Measurements from ENCODE around the gene IFRD1.

Gene IFRD1

DNA sequence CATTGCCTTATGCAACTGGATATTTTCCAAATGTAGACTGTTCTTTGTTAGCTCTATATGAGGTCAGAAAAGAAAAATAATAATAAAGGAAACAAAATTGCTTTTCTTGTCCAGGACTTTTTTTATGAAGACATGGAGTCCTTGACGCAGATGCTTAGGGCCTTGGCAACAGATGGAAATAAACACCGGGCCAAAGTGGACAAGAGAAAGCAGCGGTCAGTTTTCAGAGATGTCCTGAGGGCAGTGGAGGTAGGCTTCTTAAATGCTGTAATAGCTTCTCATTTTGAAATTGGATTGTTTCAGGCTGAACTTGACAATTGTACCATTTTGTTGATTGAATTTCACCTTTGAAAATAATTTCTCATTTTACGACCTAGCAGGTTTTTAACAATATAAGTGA, 17.6 kb downstream of the IFRD1 start:
- no peak for DNase-seq (ENCODE audit: low read depth)
- TF ChIP-seq, protein P1, sequence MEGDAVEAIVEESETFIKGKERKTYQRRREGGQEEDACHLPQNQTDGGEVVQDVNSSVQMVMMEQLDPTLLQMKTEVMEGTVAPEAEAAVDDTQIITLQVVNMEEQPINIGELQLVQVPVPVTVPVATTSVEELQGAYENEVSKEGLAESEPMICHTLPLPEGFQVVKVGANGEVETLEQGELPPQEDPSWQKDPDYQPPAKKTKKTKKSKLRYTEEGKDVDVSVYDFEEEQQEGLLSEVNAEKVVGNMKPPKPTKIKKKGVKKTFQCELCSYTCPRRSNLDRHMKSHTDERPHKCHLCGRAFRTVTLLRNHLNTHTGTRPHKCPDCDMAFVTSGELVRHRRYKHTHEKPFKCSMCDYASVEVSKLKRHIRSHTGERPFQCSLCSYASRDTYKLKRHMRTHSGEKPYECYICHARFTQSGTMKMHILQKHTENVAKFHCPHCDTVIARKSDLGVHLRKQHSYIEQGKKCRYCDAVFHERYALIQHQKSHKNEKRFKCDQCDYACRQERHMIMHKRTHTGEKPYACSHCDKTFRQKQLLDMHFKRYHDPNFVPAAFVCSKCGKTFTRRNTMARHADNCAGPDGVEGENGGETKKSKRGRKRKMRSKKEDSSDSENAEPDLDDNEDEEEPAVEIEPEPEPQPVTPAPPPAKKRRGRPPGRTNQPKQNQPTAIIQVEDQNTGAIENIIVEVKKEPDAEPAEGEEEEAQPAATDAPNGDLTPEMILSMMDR (conservative IDR thresholded peaks at IDR 0.05; ENCODE audit: low read length), result no peak

DNA sequence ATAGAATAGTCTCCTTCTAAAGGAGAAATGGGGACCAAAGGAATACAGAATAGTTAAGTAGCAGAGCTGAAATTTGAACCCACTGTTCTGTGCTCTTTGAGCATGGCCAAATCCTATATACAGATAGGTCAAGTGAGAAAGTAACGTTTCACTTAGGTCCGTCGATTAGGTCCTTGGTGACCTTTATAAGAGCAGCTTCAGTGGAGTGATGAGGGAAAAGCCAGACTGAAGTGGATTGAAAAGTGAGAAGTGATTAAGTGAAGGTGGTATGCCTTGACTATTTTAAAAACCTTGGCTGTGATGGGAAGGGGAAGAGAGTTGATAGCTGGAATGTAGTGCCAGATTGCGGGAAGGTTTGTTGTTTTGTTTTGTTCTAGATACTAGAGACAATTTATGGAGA, 19.9 kb downstream of the IFRD1 start:
- TF ChIP-seq, protein P1 (conservative IDR thresholded peaks at IDR 0.05; ENCODE audit: low read length), result no peak
- no peak overlapping the region for H3K4me3 ChIP-seq (ENCODE audit: low read length)
- no peak for DNase-seq (ENCODE audit: low read depth)

More for the DNA sequence above, 17.6 kb downstream of the IFRD1 start:
- no peak overlapping the region for H3K4me3 ChIP-seq (ENCODE audit: low read length)

DNA sequence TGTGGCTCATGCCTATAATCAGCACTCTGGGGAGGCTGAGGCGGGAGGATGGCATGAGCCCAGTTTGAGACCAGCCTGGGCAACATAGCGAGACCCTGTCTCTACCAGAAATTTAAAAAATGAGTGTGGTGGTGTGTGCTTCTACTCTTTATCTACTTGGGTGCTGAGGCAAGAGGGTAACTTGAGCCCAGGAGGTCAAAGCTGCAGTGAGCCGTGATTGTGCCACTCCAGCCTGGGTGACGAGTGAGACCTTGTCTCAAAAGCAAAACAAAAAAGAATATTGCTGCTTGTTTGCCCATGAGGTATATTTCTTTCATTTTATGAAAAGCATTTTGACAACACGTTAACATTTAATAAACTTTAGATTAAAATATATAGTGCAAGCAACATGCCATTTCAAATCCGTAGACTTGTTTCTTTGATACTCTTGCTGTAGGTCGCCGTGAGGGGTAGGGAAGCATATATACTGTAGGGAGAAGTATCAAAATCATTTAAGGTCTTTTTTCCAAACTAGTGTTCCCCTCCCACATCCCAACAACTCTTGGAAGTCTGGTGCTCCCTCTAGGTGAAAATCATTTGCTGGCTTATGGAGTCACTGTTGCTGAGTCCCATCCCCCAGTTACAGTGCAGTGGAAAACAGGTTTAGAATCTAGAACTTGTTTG, 26.3 kb downstream of the IFRD1 start:
- DNase-seq (ENCODE audit: low read depth), result no peak

DNA sequence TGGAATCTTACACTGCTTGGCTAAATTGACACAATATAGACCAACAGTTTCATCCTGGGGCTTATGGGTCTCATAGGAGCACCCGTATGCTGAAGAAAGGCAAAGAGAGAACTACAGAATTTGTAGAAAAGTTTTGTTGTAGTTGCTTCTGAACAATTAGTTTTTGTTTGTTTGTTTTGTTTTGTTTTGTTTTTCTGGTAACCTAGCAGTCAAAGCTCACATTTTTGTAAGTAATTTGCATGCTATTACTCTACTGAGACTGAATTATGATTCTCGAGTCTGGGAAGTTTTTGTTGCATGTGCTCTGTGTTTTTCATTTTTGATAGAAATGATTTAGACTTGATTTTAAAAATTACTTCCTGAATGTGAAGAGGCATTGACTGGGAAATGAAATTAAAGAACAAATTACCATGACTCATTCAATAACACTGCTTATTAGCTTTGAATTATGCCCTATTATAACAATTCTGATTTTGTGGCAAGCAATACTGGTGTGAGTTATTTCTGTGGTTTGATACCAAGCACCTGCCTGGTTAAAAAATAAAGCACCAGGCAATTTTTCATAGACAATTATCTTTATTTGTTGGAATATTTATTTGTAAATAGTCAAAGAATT, 31.0 kb downstream of the IFRD1 start:
- peak; percentile 31 for DNase-seq (ENCODE audit: low read depth)
- TF ChIP-seq, protein P1 (conservative IDR thresholded peaks at IDR 0.05; ENCODE audit: low read length), result no peak
- no peak overlapping the region for H3K4me3 ChIP-seq (ENCODE audit: low read length)

More for the DNA sequence above, 26.3 kb downstream of the IFRD1 start:
- TF ChIP-seq, protein P1 (conservative IDR thresholded peaks at IDR 0.05; ENCODE audit: low read length), result no peak
- H3K4me3 ChIP-seq (ENCODE audit: low read length), result no peak overlapping the region

DNA sequence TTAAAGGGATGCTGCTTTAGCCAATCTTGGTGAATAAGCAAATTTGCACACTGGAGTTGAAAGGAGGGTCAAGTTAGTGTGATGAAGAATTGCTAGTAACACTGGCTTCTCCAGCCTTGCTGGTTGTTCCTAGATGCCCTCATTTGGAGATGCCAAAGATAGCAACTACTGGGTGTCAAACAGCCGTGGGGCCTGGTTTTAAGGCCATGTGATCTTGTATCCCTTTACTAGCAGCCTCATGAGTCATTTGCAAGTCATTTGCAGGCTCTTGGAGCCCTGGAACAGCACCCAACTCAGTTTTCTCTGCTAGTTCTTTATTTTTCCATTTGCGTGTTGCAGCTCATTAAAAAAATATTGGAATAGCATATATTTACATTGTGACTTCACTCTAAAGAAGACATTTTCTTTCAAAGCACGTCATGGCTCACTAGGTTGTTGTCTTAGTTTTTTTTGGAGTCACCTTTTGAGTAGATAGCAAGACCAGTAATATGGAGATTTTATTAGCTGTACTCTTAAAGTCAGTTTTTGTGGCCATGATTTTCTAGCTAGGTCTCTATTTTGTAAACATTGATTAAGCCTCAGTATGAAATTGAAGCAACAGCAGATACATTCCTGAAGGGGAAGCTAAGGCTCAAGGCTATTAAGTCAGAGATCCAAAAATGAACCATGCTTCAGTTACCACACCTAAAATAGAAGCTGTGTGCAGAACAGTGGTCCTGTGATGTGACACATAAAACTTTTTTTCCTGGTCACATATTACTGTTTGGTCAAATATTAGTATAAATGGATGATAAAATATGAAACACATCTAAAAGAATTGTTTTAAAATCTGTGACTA, 31.8 kb downstream of the IFRD1 start:
- no peak overlapping the region for H3K4me3 ChIP-seq (ENCODE audit: low read length)
- TF ChIP-seq, protein P1 (conservative IDR thresholded peaks at IDR 0.05; ENCODE audit: low read length), result no peak
- peak; percentile 89 for DNase-seq (ENCODE audit: low read depth)

DNA sequence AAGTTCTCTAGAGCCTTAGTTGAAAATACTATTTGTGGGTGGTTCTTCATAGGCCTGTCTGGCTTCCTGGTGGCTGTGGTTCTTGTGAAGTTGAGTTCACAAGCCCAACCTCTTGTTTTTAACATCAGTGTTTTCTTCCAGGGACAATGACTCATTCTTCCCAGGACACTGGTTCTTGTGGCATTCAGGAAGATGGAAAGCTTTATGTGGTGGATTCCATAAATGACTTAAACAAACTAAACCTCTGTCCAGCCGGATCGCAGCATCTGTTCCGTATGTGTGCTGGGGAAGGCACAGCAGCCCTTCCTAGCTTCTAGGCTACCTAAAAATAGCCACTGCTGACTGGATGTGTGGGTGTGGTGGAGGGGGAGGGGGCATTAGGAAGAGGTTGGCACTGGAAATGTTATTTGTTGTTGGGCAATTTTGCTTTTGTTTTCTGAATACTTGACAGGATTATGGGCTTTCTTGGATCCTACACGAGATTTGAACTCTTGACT, 34.5 kb downstream of the IFRD1 start:
- TF ChIP-seq, protein P1 (conservative IDR thresholded peaks at IDR 0.05; ENCODE audit: low read length), result no peak
- peak; percentile 97 for DNase-seq (ENCODE audit: low read depth)
- H3K4me3 ChIP-seq (ENCODE audit: low read length), result no peak overlapping the region

Data from AG10803 (cell line).